Keratinocyte (primary cell): ENCODE results near the gene BRD7. TPM values are rescaled to one million over a fixed set of nuclear protein-coding genes. Genes with fewer than 3 reads are reported as not detected.

ENCODE experiments used
- DNase-seq: peaks from one replicate; pipeline ENCODE4 v3.0.0-alpha.2; 2011; ENCODE audit warnings: low read depth, missing footprints, low spot score
- FAIRE-seq: peaks from 2 replicates; lab custom pipeline; 2011; peaks lifted over from hg19 to GRCh38; lab: Jason Lieb, UNC
- H2AFZ ChIP-seq: 2 replicates; pipeline ENCODE4 v1.6.0; 2012; ENCODE audit warnings: low read length, control low read depth, inconsistent platforms; ENCODE audit not compliant: control insufficient read depth
- H3K27ac ChIP-seq: 2 replicates; pipeline ENCODE4 v1.5.1; 2011; ENCODE audit warnings: low read length; ENCODE audit not compliant: control insufficient read depth, insufficient read depth
- H3K27me3 ChIP-seq: 3 replicates; pipeline ENCODE4 v1.6.0; 2011; ENCODE audit warnings: low read length; ENCODE audit not compliant: control insufficient read depth, insufficient read depth; ENCODE audit errors: extremely low read depth
- H3K36me3 ChIP-seq, 2 experiments: 2 replicates in 1 of 2; 3 replicates in 1 of 2; pipeline ENCODE4 v1.5.1; 2011; ENCODE audit warnings: low read length in 2 of 2, mild to moderate bottlenecking in 1 of 2; ENCODE audit not compliant: control insufficient read depth in 2 of 2, insufficient read depth in 2 of 2; ENCODE audit errors: extremely low read depth in 1 of 2
- H3K4me1 ChIP-seq: 3 replicates; pipeline ENCODE4 v1.5.1; 2011; ENCODE audit warnings: low read length; ENCODE audit not compliant: control insufficient read depth, insufficient read depth; ENCODE audit errors: extremely low read depth
- H3K4me2 ChIP-seq: 3 replicates; pipeline ENCODE4 v1.6.0; 2011; ENCODE audit warnings: low read depth, low read length; ENCODE audit not compliant: control insufficient read depth, insufficient read depth; ENCODE audit errors: extremely low read depth
- H3K4me3 ChIP-seq, 3 experiments: fragments of 200-600 bp in 1 of 3; sonication (generic) in 1 of 3; 2 replicates in 2 of 3; 3 replicates in 1 of 3; pipeline ENCODE4 v1.5.1; 2011 to 2016; ENCODE audit warnings: low read length in 3 of 3, mild to moderate bottlenecking in 3 of 3, control low read depth in 2 of 3, inconsistent platforms in 1 of 3, low read depth in 1 of 3, mixed read lengths in 1 of 3, mixed run types in 1 of 3, moderate library complexity in 1 of 3; ENCODE audit not compliant: control insufficient read depth in 2 of 3, insufficient read depth in 2 of 3; ENCODE audit errors: extremely low read depth in 1 of 3
- H3K79me2 ChIP-seq: 2 replicates; pipeline ENCODE4 v1.6.0; 2012; ENCODE audit warnings: low read length; ENCODE audit not compliant: control insufficient read depth, insufficient read depth
- H3K9ac ChIP-seq: 3 replicates; pipeline ENCODE4 v1.6.0; 2011; ENCODE audit warnings: low read length; ENCODE audit not compliant: control insufficient read depth, insufficient read depth; ENCODE audit errors: extremely low read depth
- H3K9me1 ChIP-seq: 3 replicates; pipeline ENCODE4 v1.6.0; 2011; ENCODE audit warnings: low read length; ENCODE audit not compliant: control insufficient read depth, insufficient read depth; ENCODE audit errors: extremely low read depth
- H3K9me3 ChIP-seq: 2 replicates; pipeline ENCODE4 v1.5.1; 2012; ENCODE audit warnings: low read depth, low read length; ENCODE audit not compliant: control insufficient read depth
- H4K20me1 ChIP-seq: 3 replicates; pipeline ENCODE4 v1.6.0; 2011; ENCODE audit warnings: low read length; ENCODE audit not compliant: control insufficient read depth, insufficient read depth; ENCODE audit errors: extremely low read depth
- CTCF ChIP-seq, 3 experiments: IDR thresholded peaks in 1 of 3; conservative IDR thresholded peaks in 1 of 3; optimal IDR thresholded peaks in 1 of 3; 2 replicates in 2 of 3; 3 replicates in 1 of 3; pipeline versions ENCODE3 to v1.5.1; 2011; ENCODE audit warnings: low read length in 3 of 3, mild to moderate bottlenecking in 3 of 3, moderate library complexity in 2 of 3, control low read depth in 1 of 3, inconsistent platforms in 1 of 3; ENCODE audit not compliant: insufficient read depth in 2 of 3; ENCODE audit errors: extremely low read depth in 1 of 3
- EZH2 ChIP-seq: IDR thresholded peaks from one replicate; pipeline ENCODE4 v1.6.1; 2012; ENCODE audit warnings: inconsistent platforms, mild to moderate bottlenecking, low read length, moderate library complexity
- dilution Hi-C: fragments of 300-500 bp; cut with MboI; formaldehyde crosslinking; loops from one replicate; pipeline ENCODE4 v1.7.0; 2020; ENCODE audit warnings: low sequenced_read_pairs; ENCODE audit not compliant: extremely low pct_ligation_motif_present
- polyA plus RNA-seq, 5 experiments: library from polyadenylated mRNA; depleted of rRNA in 3 of 5; stranded (reverse) in 3 of 5; stranded (forward) in 1 of 5; unstranded in 1 of 5; fragments of >200 nt; gene quantifications; 1 replicate in 1 of 5; 2 replicates in 3 of 5; 3 replicates in 1 of 5; pipeline versions ENCODE4 v1.2.1 to v1.2.3, GENCODE V29; 2011 to 2012; ENCODE audit warnings: missing spikeins in 2 of 5, low read depth in 1 of 5, low replicate concordance in 1 of 5

Gene BRD7
- polyA plus RNA-seq, 1 donor (not counting 4 experiments of a cell fraction or from before 2014, with no cell fraction given): 66.6 TPM

- Histone ChIP-seq H3K79me2 (no peaks in the 10 kb centered on the region), H2AFZ (no peak overlapping the region), H3K9me3 (no peaks in the 10 kb centered on the region), H3K4me2 (no peak overlapping the region), H3K36me3 (no peaks in the 10 kb centered on the region), H3K9ac (no peak overlapping the region), H3K4me1 (peaks cover 7% of the 10 kb centered on the region), H4K20me1 (no peaks in the 10 kb centered on the region), H3K4me3 (no peak overlapping the region), H3K9me1 (no peaks in the 10 kb centered on the region), H3K27ac (no peak overlapping the region), H3K27me3 (no peaks in the 10 kb centered on the region)
- dilution Hi-C loops: no loop called here
- TF ChIP-seq EZH2 (no peak), CTCF (optimal IDR thresholded peaks at IDR 0.05 in 1 of 3, IDR thresholded peaks at IDR 0.05 in 1 of 3, conservative IDR thresholded peaks at IDR 0.05 in 1 of 3; ENCODE audit: extremely low read depth in 1 of 3, insufficient read depth in 2 of 3, low read length in 3 of 3) (no peak)
- FAIRE-seq (no peak), DNase-seq (no peak)
Observed at GRCh38 chr16:50401355-50401754, 32.6 kb upstream of the BRD7 start.

DNA sequence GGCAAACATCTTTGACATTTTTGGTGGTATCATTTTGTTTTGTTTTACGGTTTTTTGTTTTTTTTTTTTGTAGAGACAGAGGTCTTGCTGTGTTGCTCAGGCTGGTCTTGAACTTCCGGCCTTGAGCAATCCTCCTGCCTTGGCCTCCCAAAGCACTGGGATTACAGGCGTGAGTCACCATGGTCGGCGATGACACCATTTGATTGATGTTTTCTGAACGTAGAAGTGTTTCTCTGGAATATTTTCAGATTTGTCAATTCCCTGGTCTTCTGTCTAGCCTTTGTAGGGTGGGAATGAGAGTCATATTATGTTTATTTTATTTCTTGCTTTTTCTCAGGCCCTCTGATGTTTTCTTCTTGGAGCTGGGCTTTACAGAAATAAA, 32.2 kb upstream of the BRD7 start:
- Histone ChIP-seq H3K9me1 (no peaks in the 10 kb centered on the region), H3K9me3 (no peaks in the 10 kb centered on the region), H3K36me3 (no peaks in the 10 kb centered on the region), H3K4me2 (no peak overlapping the region), H3K4me3 (no peak overlapping the region), H3K27me3 (no peaks in the 10 kb centered on the region), H3K4me1 (peaks cover 11% of the 10 kb centered on the region), H3K9ac (no peak overlapping the region), H3K27ac (no peak overlapping the region), H4K20me1 (no peaks in the 10 kb centered on the region), H3K79me2 (no peaks in the 10 kb centered on the region), H2AFZ (no peak overlapping the region)
- FAIRE-seq (no peak), DNase-seq (no peak)
- no peak for TF ChIP-seq CTCF (optimal IDR thresholded peaks at IDR 0.05 in 1 of 3, IDR thresholded peaks at IDR 0.05 in 1 of 3, conservative IDR thresholded peaks at IDR 0.05 in 1 of 3; ENCODE audit: extremely low read depth in 1 of 3, insufficient read depth in 2 of 3, low read length in 3 of 3)
- TF ChIP-seq EZH2: no peak
- dilution Hi-C loops: no loop called here
